HFF-Myc (cell line): Measurements from ENCODE around the gene SCTR.

Source experiments
- DNase-seq: peaks from one replicate; pipeline ENCODE4 v3.0.0-alpha.2; 2011; ENCODE audit warnings: low read depth; ENCODE audit errors: extremely low read depth
- H3K4me3 ChIP-seq: replicated peaks from 2 replicates; pipeline ENCODE4 v1.5.1; 2011; ENCODE audit warnings: low read depth, mild to moderate bottlenecking, control low read depth, low read length
- TF ChIP-seq, protein P1 (sequence below): IDR thresholded peaks from 2 replicates; pipeline ENCODE4 v1.5.1; 2012; ENCODE audit warnings: mild to moderate bottlenecking, low read depth, low read length, control low read depth; ENCODE audit errors: missing control alignments

The SCTR gene

GRCh38 chr2:119477113-119477505 lies 47.2 kb downstream of the SCTR start:
- TF ChIP-seq, protein P1, sequence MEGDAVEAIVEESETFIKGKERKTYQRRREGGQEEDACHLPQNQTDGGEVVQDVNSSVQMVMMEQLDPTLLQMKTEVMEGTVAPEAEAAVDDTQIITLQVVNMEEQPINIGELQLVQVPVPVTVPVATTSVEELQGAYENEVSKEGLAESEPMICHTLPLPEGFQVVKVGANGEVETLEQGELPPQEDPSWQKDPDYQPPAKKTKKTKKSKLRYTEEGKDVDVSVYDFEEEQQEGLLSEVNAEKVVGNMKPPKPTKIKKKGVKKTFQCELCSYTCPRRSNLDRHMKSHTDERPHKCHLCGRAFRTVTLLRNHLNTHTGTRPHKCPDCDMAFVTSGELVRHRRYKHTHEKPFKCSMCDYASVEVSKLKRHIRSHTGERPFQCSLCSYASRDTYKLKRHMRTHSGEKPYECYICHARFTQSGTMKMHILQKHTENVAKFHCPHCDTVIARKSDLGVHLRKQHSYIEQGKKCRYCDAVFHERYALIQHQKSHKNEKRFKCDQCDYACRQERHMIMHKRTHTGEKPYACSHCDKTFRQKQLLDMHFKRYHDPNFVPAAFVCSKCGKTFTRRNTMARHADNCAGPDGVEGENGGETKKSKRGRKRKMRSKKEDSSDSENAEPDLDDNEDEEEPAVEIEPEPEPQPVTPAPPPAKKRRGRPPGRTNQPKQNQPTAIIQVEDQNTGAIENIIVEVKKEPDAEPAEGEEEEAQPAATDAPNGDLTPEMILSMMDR, result no peak
- DNase-seq, result no peak
- H3K4me3 ChIP-seq, result no peak overlapping the region

DNA sequence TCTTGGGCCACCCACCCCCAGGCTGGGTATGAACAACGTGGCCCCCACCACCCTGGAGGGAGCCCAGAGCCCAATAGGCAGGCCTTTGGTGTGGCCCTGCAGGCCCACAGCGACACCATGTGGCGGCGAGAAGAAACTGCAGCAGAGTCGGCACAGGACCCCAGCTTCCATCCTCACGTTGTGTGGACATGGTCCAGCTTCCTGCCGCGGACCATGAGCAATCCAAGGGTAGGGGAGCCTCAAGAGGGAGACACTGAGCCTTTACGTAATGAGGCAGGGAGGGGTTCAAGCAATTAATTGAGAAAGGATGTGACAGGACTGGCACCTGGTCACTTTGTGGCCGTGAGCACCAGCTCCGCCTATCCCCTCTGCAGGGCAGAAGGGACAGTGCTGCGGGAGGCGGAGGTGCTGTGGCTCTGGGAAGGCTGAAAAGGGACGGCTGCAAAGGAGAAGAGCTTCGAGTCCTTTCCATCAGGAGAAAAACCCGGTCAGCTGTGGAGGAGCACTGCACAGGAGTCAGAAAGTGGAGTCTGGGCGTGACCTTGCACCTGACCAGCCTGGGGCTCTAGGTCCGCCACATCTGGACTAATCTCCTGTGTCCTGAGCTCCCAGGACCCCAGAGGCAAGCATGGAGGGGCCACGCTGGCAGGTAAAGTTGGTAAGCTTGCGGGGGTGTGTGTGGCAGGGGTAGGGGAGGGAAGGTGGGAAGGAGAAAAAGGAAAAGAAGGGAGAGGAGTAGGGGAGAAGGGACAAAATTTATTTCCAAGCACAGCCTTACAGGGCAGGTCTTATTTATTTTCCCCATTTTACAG lies 47.8 kb downstream of the SCTR start:
- DNase-seq, result peak; percentile 31
- no peak overlapping the region for H3K4me3 ChIP-seq
- TF ChIP-seq, protein P1, result peak; percentile 97

GRCh38 chr2:119475857-119476244 lies 48.4 kb downstream of the SCTR start:
- no peak for DNase-seq
- TF ChIP-seq, protein P1, result no peak
- no peak overlapping the region for H3K4me3 ChIP-seq

DNA sequence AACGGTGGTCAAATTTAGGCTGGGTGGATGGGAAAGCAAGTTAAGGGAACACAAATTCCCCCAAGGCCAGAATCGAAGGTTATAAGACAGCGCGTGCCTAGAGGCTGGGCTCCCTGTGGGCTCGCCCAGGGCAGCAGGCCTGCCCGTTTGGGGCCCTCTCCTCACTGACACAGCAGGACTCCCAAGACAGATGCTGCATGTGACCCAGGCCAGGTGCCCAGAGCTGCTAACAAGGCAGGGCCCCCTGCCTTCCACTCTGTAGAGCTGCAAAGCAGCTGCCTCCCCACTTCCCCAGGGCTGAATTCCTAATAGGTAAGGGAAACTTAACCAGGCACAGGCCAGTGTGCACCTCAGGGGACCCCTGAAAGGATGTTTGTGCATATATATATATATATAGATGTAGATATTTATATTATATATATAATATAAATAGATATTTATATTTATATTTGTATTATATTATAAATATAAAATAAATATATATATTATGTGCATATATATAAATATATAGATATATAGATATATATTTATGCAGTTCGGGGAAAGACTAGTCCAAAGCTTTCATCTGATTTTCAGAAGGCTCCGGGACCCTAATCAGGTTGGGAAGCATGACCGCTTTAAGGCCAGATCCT lies 48.9 kb downstream of the SCTR start:
- no peak for DNase-seq
- H3K4me3 ChIP-seq, result no peak overlapping the region
- TF ChIP-seq, protein P1, result no peak

- TF ChIP-seq, protein P1, result no peak
- no peak overlapping the region for H3K4me3 ChIP-seq
Measured at GRCh38 chr2:119474371-119475224, 49.7 kb downstream of the SCTR start.

GRCh38 chr2:119473621-119474370 lies 50.5 kb downstream of the SCTR start:
- DNase-seq, result no peak
- TF ChIP-seq, protein P1, result no peak
- no peak overlapping the region for H3K4me3 ChIP-seq

More at GRCh38 chr2:119474371-119475224, 49.7 kb downstream of the SCTR start:
- no peak for DNase-seq
